Activated naive CD4-positive, alpha-beta T cell treated with anti-CD3 and anti-CD28 coated beads, Interleukin-2, amount 10 ng/mL, durations not matched to agents 7 days and 5 days (primary cell): ENCODE data around the gene TCIRG1.

ENCODE experiments used
- CTCF ChIA-PET: fragments of 350-600 bp; sonication (Branson Sonifier 250); formaldehyde crosslinking; loops from one replicate; lab custom pipeline; 2021; ENCODE audit warnings: antibody characterized with exemption; lab: Charles Lee
- DNase-seq: peaks from one replicate; pipeline ENCODE4 v3.0.0-alpha.2; 2020
- H3K27ac Mint-ChIP-seq: one replicate; pipeline ENCODE4 v1.8.0; 2021; ENCODE audit warnings: mild to moderate bottlenecking, moderate library complexity, mixed read lengths
- H3K27me3 Mint-ChIP-seq: one replicate; pipeline ENCODE4 v1.8.0; 2021; ENCODE audit warnings: mild to moderate bottlenecking, mixed read lengths
- H3K36me3 Mint-ChIP-seq: one replicate; pipeline ENCODE4 v1.8.0; 2021; ENCODE audit warnings: mixed read lengths
- H3K4me1 Mint-ChIP-seq: one replicate; pipeline ENCODE4 v1.8.0; 2021; ENCODE audit warnings: mixed read lengths
- H3K4me3 Mint-ChIP-seq: one replicate; pipeline ENCODE4 v1.8.0; 2021; ENCODE audit warnings: mild to moderate bottlenecking, moderate library complexity, mixed read lengths
- H3K9me3 Mint-ChIP-seq: one replicate; pipeline ENCODE4 v1.8.0; 2021; ENCODE audit warnings: mixed read lengths

Gene TCIRG1

GRCh38 chr11:67999201-67999629, 39.6 kb upstream of the TCIRG1 start:
- no peak for DNase-seq
- CTCF ChIA-PET: no interaction called here
- no peaks in the 10 kb centered on the region for H3K9me3 Mint-ChIP-seq
- H3K4me1 Mint-ChIP-seq: peaks cover 59% of the 10 kb centered on the region
- peaks cover 10% of the 10 kb centered on the region for H3K36me3 Mint-ChIP-seq
- H3K27me3 Mint-ChIP-seq: peaks cover 4% of the 10 kb centered on the region
- H3K27ac Mint-ChIP-seq: no peak overlapping the region
- no peak overlapping the region for H3K4me3 Mint-ChIP-seq

GRCh38 chr11:67999704-68000103, 39.1 kb upstream of the TCIRG1 start:
- peaks cover 10% of the 10 kb centered on the region for H3K36me3 Mint-ChIP-seq
- H3K27ac Mint-ChIP-seq: no peak overlapping the region
- CTCF ChIA-PET: no interaction called here
- peaks cover 58% of the 10 kb centered on the region for H3K4me1 Mint-ChIP-seq
- no peak for DNase-seq
- H3K4me3 Mint-ChIP-seq: no peak overlapping the region
- H3K27me3 Mint-ChIP-seq: peaks cover 6% of the 10 kb centered on the region
- H3K9me3 Mint-ChIP-seq: no peaks in the 10 kb centered on the region

- H3K36me3 Mint-ChIP-seq: no peaks in the 10 kb centered on the region
- no peaks in the 10 kb centered on the region for H3K9me3 Mint-ChIP-seq
- H3K27ac Mint-ChIP-seq: peak overlapping the region; percentile 51
- peaks cover 44% of the 10 kb centered on the region for H3K4me1 Mint-ChIP-seq
- no peak for DNase-seq
- H3K4me3 Mint-ChIP-seq: peak overlapping the region; percentile 77
- CTCF ChIA-PET: interaction anchor here (1.7 kb wide), 1 partner anchor 8 kb away, joined by 4 read pairs; no protein-coding TSS in a partner anchor
- H3K27me3 Mint-ChIP-seq: peaks cover 11% of the 10 kb centered on the region
These were observed 36.3 kb upstream of the TCIRG1 start for GRCh38 chr11:68002575-68002937.

- H3K27ac Mint-ChIP-seq: peak overlapping the region; percentile 73
- peak; percentile 69 for DNase-seq
- H3K9me3 Mint-ChIP-seq: no peaks in the 10 kb centered on the region
- H3K4me1 Mint-ChIP-seq: peaks cover 38% of the 10 kb centered on the region
- H3K27me3 Mint-ChIP-seq: peaks cover 11% of the 10 kb centered on the region
- no peaks in the 10 kb centered on the region for H3K36me3 Mint-ChIP-seq
- peak overlapping the region; percentile 83 for H3K4me3 Mint-ChIP-seq
- CTCF ChIA-PET: interaction anchor here (1.7 kb wide), 1 partner anchor 9 kb away, joined by 4 read pairs; no protein-coding TSS in a partner anchor
These were observed 35.6 kb upstream of the TCIRG1 start for GRCh38 chr11:68002938-68003845.

- Mint-ChIP-seq H3K4me3 (peak within 1 kb of the TSS; percentile 83), H3K9me3 (no peaks in the 10 kb centered on the region), H3K27ac (peak within 1 kb of the TSS; percentile 79), H3K36me3 (no peaks in the 10 kb centered on the region), H3K4me1 (peaks cover 33% of the 10 kb centered on the region), H3K27me3 (peaks cover 15% of the 10 kb centered on the region)
- peak; percentile 92 for DNase-seq
- CTCF ChIA-PET: interaction anchor here (1.2 to 1.7 kb wide), 2 partner anchors 10 kb away, joined by 3 to 4 read pairs; no protein-coding TSS in a partner anchor
These were observed 34.8 kb upstream of the TCIRG1 start, which contains the start of gene UNC93B1 for GRCh38 chr11:68003846-68004550. UNC93B1 (minus strand) TSS chr11:68004097; CDS start chr11:68004043, 54 bp downstream.

GRCh38 chr11:68004551-68005335, 34.1 kb upstream of the TCIRG1 start:
- CTCF ChIA-PET: interaction anchor here (1.2 kb wide), 1 partner anchor 11 kb away, joined by 3 read pairs; no protein-coding TSS in a partner anchor

GRCh38 chr11:68006606-68007166, 32.1 kb upstream of the TCIRG1 start:
- no peak overlapping the region for H3K27ac Mint-ChIP-seq
- peaks cover 38% of the 10 kb centered on the region for H3K4me1 Mint-ChIP-seq
- H3K36me3 Mint-ChIP-seq: no peaks in the 10 kb centered on the region
- CTCF ChIA-PET: no interaction called here
- no peaks in the 10 kb centered on the region for H3K9me3 Mint-ChIP-seq
- peaks cover 29% of the 10 kb centered on the region for H3K27me3 Mint-ChIP-seq
- DNase-seq: no peak
- H3K4me3 Mint-ChIP-seq: no peak overlapping the region

More at GRCh38 chr11:68004551-68005335, 34.1 kb upstream of the TCIRG1 start:
- H3K4me3 Mint-ChIP-seq: peak overlapping the region; percentile 83
- H3K4me1 Mint-ChIP-seq: peaks cover 41% of the 10 kb centered on the region
- DNase-seq: no peak
- peaks cover 21% of the 10 kb centered on the region for H3K27me3 Mint-ChIP-seq
- peak overlapping the region; percentile 79 for H3K27ac Mint-ChIP-seq
- no peaks in the 10 kb centered on the region for H3K36me3 Mint-ChIP-seq
- no peaks in the 10 kb centered on the region for H3K9me3 Mint-ChIP-seq

GRCh38 chr11:68007498-68008380, 31.1 kb upstream of the TCIRG1 start:
- no peaks in the 10 kb centered on the region for H3K36me3 Mint-ChIP-seq
- peaks cover 30% of the 10 kb centered on the region for H3K4me1 Mint-ChIP-seq
- H3K9me3 Mint-ChIP-seq: no peaks in the 10 kb centered on the region
- DNase-seq: no peak
- H3K27me3 Mint-ChIP-seq: peaks cover 28% of the 10 kb centered on the region
- H3K27ac Mint-ChIP-seq: no peak overlapping the region
- no peak overlapping the region for H3K4me3 Mint-ChIP-seq
- CTCF ChIA-PET: no interaction called here

GRCh38 chr11:68008381-68009337, 30.2 kb upstream of the TCIRG1 start:
- H3K27me3 Mint-ChIP-seq: peaks cover 24% of the 10 kb centered on the region
- H3K27ac Mint-ChIP-seq: no peak overlapping the region
- DNase-seq: no peak
- CTCF ChIA-PET: interaction anchor here (0.6 to 2.0 kb wide), 4 partner anchors 22 to 200 kb away, joined by 3 to 5 read pairs (median 4); partner anchors contain the start of gene NDUFS8
- no peaks in the 10 kb centered on the region for H3K36me3 Mint-ChIP-seq
- H3K4me1 Mint-ChIP-seq: peaks cover 25% of the 10 kb centered on the region
- H3K9me3 Mint-ChIP-seq: no peaks in the 10 kb centered on the region
- H3K4me3 Mint-ChIP-seq: no peak overlapping the region

GRCh38 chr11:68009391-68010089, 29.3 kb upstream of the TCIRG1 start:
- H3K27ac Mint-ChIP-seq: no peak overlapping the region
- no peak overlapping the region for H3K4me3 Mint-ChIP-seq
- H3K36me3 Mint-ChIP-seq: no peaks in the 10 kb centered on the region
- H3K4me1 Mint-ChIP-seq: peaks cover 20% of the 10 kb centered on the region
- CTCF ChIA-PET: interaction anchor here (0.6 to 2.0 kb wide), 5 partner anchors 21 to 200 kb away, joined by 3 to 5 read pairs (median 4); partner anchors contain the start of gene NDUFS8
- peaks cover 24% of the 10 kb centered on the region for H3K27me3 Mint-ChIP-seq
- DNase-seq: peak; percentile 41
- no peaks in the 10 kb centered on the region for H3K9me3 Mint-ChIP-seq
